Immature natural killer cell (primary cell): ENCODE results near the gene CD164L2. TPM values are rescaled to one million over a fixed set of nuclear protein-coding genes. Genes with fewer than 3 reads are reported as not detected.
"Not testable (repeated sequence)": the region's sequence is repeated elsewhere in the genome, so short reads cannot be mapped to it uniquely, and the experiment has no call there.

Experiments
- DNase-seq, 3 donors: peaks; one replicate each; pipeline ENCODE4 v3.0.0; 2022; ENCODE audit warnings: mixed read lengths in 1 of 3
- H3K27ac Mint-ChIP-seq, 6 donors: one replicate each; pipeline ENCODE4 v1.8.0; 2020; ENCODE audit warnings: mixed read lengths in 6 of 6, mild to moderate bottlenecking in 5 of 6, inconsistent platforms in 4 of 6, moderate library complexity in 3 of 6
- H3K27me3 Mint-ChIP-seq, 3 donors: one replicate each; pipeline ENCODE4 v1.8.0; 2020 to 2021; ENCODE audit warnings: low read depth in 3 of 3, mild to moderate bottlenecking in 3 of 3, mixed read lengths in 3 of 3, moderate library complexity in 3 of 3, inconsistent platforms in 1 of 3
- H3K36me3 Mint-ChIP-seq, 3 donors: one replicate each; pipeline ENCODE4 v1.8.0; 2020; ENCODE audit warnings: mixed read lengths in 3 of 3, inconsistent platforms in 2 of 3, mild to moderate bottlenecking in 2 of 3
- H3K4me1 Mint-ChIP-seq, 2 donors: one replicate each; pipeline ENCODE4 v1.8.0; 2020; ENCODE audit warnings: inconsistent platforms in 2 of 2, mild to moderate bottlenecking in 2 of 2, mixed read lengths in 2 of 2, moderate library complexity in 1 of 2
- H3K4me3 Mint-ChIP-seq, 5 donors: one replicate each; pipeline ENCODE4 v1.8.0; 2020; ENCODE audit warnings: mild to moderate bottlenecking in 5 of 5, mixed read lengths in 5 of 5, inconsistent platforms in 3 of 5, moderate library complexity in 3 of 5
- H3K9me3 Mint-ChIP-seq, 6 donors: one replicate each; pipeline ENCODE4 v1.8.0; 2020; ENCODE audit warnings: mild to moderate bottlenecking in 6 of 6, mixed read lengths in 6 of 6, inconsistent platforms in 4 of 6, moderate library complexity in 3 of 6
- polyA plus RNA-seq, 3 donors: library from polyadenylated mRNA; unstranded; fragments of 300-500 nt; fragmentation: Illumina TruSeq; gene quantifications; one replicate each; pipeline ENCODE4 v1.2.3, GENCODE V29; 2021

CD164L2 gene
- not detected for polyA plus RNA-seq

DNA sequence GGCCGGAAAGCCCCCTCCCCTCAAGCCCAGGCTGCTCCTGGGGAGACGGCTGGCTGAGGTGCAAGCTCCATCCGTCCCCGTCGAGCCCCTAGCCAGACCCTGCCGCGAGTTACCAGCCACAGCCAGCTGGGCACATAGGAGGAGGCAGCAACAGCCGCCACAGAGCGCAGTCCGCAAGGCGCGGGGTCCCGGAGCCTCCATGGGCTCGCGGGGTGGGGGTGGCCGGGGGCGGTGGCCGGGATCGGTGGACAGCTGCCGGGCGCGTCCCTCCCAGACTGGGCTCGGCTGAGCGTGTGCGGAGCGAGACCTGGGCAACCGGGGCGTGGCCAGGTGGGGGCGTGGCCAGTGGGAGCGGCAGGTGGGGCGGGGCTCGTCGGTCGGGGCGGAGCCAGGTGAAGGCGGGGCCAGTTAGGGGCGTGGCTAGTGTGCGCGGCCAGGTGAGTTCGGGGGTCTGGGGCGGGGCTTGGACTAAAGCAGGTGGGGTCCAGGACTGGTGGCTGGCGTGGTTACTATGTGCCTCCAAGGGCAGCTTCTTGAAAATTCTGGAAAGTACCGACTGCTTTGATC lies at the start of gene CD164L2:
Gene CD164L2, minus strand, starts transcription at position 295 of the 567 bp plus-strand sequence. Its CDS starts 94 bp downstream, at position 201.
- DNase-seq, result peak in 1 of 3 donors; percentile 26
- H3K4me3 Mint-ChIP-seq, result no peak within 1 kb of the TSS
- H3K36me3 Mint-ChIP-seq, result no peaks in the 10 kb centered on the region
- no peaks in the 10 kb centered on the region for H3K9me3 Mint-ChIP-seq
- H3K27me3 Mint-ChIP-seq, result peaks cover 2% of the 10 kb centered on the region in 3 donors
- H3K4me1 Mint-ChIP-seq, result no peaks in the 10 kb centered on the region
- no peak within 1 kb of the TSS for H3K27ac Mint-ChIP-seq

DNA sequence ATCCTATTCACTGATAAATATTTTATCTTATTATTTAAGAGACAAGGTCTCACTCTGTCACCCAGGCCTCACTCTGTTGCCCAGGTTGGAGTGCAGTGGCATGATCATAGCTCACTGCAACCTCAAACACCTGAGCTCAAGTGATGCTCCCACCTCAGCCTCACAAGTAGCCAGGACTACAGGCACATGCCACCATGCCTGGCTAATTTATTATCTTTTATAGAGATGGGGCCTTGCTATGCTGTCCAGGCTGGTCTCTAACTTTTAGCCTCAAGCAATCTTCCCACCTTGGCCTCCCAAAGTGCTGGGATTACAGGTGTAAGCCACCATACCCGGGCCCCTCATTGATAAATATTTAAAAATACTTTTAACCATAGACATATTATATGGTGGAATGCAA lies 49.6 kb upstream of the CD164L2 start:
- Mint-ChIP-seq H3K4me1 (peaks cover 86 to 87% of the 10 kb centered on the region in 2 donors), H3K27ac (peak overlapping the region in 3 of 6 donors; percentile 74 to 94 (median 87))
- H3K27me3 Mint-ChIP-seq, H3K4me3 Mint-ChIP-seq, H3K36me3 Mint-ChIP-seq, DNase-seq, H3K9me3 Mint-ChIP-seq: not testable (repeated sequence)

DNA sequence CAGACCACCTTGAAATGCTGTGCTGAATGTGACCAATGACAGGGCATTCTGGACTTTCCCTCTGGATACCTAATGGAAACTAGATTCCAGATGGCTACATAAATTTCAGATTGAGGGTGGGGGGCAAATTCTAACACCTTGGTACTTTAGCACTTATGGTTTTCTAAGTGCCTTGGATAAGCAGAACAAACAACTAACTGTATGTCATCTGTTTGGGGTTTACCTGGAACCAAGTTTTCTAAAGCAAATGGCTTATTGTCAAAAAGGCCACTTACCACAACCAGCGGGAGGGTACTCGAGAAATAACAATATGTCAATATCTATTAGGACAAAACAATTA lies 48.4 kb upstream of the CD164L2 start:
- Mint-ChIP-seq H3K4me3 (peak overlapping the region in 2 of 5 donors; percentile 21 to 60), H3K4me1 (peaks cover 84 to 85% of the 10 kb centered on the region in 2 donors), H3K36me3 (no peaks in the 10 kb centered on the region)

DNA sequence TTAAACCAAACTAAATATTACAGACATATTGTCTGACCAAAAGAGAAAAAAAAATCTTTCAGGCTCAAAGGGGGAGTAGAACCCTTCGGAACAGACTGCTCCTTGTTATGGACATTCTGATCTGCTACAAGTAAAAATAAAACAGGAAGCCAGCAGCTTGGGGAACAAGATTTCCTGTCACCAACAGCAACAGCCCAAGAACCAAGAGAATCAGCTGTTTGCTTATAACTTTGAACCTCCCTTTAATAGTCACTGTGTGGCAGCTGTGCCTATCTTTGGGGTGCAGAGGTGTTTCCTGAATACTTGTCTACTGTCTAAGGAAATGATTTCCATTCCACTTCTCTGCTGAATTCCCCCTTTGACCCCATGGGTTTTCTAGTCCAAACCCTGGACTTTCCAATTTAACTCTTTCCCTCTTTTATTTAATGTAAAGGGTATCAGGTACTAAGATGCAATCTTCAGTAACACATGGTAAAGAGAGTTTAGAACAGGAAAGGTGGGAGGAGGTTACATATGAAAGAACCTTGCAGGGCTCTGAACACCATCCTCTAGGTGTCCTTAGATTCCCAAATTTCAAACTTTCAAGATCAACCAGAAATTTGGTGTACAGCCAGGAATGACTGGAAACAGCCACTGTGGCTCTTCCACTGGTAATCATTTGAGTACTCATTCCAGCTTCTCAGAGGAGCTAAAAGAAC lies 47.9 kb upstream of the CD164L2 start:
- Mint-ChIP-seq H3K4me3 (peak overlapping the region; percentile 60 to 78 (median 69)), H3K27ac (peak overlapping the region; percentile 68 to 92 (median 88)), H3K9me3 (no peaks in the 10 kb centered on the region), H3K4me1 (peaks cover 82 to 83% of the 10 kb centered on the region in 2 donors), H3K27me3 (no peaks in the 10 kb centered on the region), H3K36me3 (peaks cover 1 to 3% (median 3%) of the 10 kb centered on the region in 3 donors)
- DNase-seq, result peak in 2 of 3 donors; percentile 19 to 22

More for the DNA sequence above, 48.4 kb upstream of the CD164L2 start:
- Mint-ChIP-seq H3K9me3 (no peaks in the 10 kb centered on the region), H3K27me3 (no peaks in the 10 kb centered on the region), H3K27ac (peak overlapping the region; percentile 68 to 92 (median 88))
- DNase-seq, result no peak

DNA sequence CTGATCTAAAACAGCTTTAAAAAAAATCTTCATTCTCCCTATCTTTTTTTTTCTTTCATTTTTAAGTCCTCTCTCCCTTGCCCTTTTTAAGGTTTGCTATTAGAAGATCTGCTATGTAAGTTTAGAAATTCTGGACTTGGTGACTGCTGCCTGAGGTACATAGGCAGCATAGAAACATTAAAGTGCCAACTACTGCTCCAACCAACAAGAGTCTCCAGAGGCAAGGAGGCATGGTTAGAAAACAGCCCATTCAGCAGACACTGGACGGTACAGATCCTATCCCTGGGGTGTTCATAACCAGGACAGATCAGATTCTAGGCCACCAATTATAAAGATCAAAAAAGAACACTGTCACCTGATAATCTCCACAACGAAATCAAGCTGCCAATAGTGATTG lies 45.9 kb upstream of the CD164L2 start:
- Mint-ChIP-seq H3K27me3 (no peaks in the 10 kb centered on the region), H3K4me1 (peaks cover 68 to 78% of the 10 kb centered on the region in 2 donors), H3K9me3 (no peaks in the 10 kb centered on the region), H3K36me3 (peaks cover 3 to 5% (median 4%) of the 10 kb centered on the region in 3 donors), H3K27ac (peak overlapping the region; percentile 33 to 78 (median 64)), H3K4me3 (peak overlapping the region; percentile 19 to 61 (median 38))
- no peak for DNase-seq

DNA sequence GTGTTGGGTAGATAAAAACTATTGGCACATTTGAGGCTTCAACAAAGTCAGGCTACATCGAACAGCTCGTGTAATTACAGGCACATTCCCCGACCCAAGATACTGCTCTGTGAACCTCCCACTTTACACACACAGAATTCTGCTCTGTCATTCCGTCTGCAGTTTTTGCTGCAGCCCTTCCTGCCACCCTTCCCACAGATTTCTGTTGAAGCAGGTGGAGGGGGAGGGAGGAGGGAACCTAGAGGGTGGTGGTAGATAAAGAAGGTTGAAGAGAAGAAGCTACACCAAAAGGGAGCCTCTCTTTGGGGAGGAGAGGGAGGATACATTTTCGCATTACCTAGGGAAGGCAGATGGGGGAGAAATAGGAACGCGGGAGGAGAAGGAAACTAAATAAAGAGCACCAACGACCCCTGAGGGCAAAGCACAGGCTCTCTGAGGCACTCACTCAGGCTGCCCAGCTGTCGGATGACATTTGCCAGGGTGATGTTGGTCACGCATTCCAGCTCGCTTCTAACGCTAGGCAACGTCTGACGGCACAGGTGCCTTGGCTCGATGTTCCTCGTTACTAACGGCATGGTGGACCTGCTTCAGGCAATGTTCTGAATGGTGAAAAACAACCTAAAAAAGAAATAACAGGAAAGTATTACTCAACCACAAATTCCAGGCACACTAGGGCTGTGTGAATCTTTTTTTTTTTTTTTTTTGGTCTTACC lies 45.3 kb upstream of the CD164L2 start:
- DNase-seq, result no peak
- peaks cover 65 to 78% of the 10 kb centered on the region in 2 donors for H3K4me1 Mint-ChIP-seq

DNA sequence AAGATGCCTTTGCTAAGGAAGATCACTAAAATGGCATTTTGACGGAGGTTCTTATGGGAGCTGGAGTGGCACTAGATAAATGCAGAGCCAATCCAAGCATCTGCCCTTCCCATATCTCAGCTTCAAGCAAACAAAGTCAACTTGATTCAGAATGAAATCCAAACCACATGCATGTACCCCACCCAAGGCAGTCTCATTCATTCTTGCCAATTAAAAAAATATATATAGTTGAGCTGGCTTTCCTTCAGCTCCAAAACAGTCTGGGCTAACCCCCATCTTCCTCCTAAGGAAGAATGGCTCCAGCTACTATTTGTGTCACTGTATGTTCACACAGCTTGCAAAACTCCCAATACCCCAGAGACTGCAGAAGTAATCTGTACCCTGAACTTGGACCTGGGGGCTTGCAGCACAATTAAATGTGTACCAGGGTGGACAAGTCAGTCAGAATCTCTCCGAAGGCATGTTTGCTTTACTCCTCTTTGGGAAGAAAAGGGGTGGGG lies 44.7 kb upstream of the CD164L2 start:
- Mint-ChIP-seq H3K27ac (peak overlapping the region; percentile 42 to 85 (median 70)), H3K4me3 (peak overlapping the region in 4 of 5 donors; percentile 15 to 38 (median 28)), H3K4me1 (peaks cover 61 to 73% of the 10 kb centered on the region in 2 donors), H3K36me3 (peaks cover 3 to 5% (median 4%) of the 10 kb centered on the region in 3 donors), H3K9me3 (no peaks in the 10 kb centered on the region), H3K27me3 (no peaks in the 10 kb centered on the region)
- no peak for DNase-seq

More for the DNA sequence above, 45.3 kb upstream of the CD164L2 start:
- H3K27me3 Mint-ChIP-seq, result no peaks in the 10 kb centered on the region
- H3K4me3 Mint-ChIP-seq, result peak overlapping the region; percentile 19 to 61 (median 38)
- peak overlapping the region; percentile 42 to 85 (median 70) for H3K27ac Mint-ChIP-seq
- peaks cover 3 to 5% (median 4%) of the 10 kb centered on the region in 3 donors for H3K36me3 Mint-ChIP-seq
- no peaks in the 10 kb centered on the region for H3K9me3 Mint-ChIP-seq

DNA sequence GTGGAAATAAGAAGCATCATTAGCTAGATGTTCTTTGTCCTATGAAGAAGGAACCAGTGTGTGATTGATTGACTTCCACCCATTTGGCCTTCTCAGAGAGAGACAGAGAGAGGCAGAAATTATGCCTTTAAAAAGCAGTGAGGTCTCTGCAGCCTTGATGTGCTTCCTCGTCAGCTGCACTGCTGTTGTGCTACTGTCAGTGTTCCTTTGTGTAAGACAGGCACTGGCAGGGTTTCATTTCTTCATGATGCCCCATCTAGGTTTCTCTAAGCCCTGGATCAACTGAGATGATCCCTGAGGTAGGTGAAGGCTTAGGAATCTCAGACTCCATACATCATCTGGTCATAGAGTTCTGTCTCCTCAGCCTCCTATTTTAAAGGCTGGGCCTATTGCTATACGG lies 44.2 kb upstream of the CD164L2 start:
- DNase-seq, result no peak
- Mint-ChIP-seq H3K4me1 (peaks cover 66 to 78% of the 10 kb centered on the region in 2 donors), H3K4me3 (no peak overlapping the region), H3K36me3 (peaks cover 3 to 5% (median 4%) of the 10 kb centered on the region in 3 donors), H3K9me3 (no peaks in the 10 kb centered on the region), H3K27me3 (no peaks in the 10 kb centered on the region), H3K27ac (peak overlapping the region; percentile 42 to 85 (median 60))

DNA sequence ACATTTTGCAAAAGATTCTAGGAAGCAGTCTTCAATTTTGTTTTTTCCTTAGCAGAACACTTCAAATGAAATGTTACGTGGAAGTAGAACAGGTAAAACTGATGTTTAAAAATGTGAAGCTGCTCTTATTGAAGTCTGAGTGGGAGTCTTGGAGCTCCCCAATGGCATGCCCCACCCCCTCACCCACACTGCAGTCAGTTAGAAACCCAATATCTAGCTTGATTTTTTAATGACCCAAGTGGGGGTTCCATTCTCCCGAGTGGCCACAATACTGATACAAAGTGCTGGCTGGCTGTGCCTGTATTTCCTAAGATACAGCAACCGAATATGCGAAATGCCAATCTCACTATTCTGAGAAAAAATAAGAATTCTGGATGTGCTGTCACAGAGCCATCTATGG lies 40.6 kb upstream of the CD164L2 start:
- Mint-ChIP-seq H3K36me3 (peaks cover 3 to 5% (median 4%) of the 10 kb centered on the region in 3 donors), H3K27me3 (no peaks in the 10 kb centered on the region), H3K27ac (peak overlapping the region in 5 of 6 donors; percentile 18 to 79 (median 41)), H3K4me1 (peaks cover 51 to 68% of the 10 kb centered on the region in 2 donors), H3K9me3 (no peaks in the 10 kb centered on the region), H3K4me3 (no peak overlapping the region)
- no peak for DNase-seq

DNA sequence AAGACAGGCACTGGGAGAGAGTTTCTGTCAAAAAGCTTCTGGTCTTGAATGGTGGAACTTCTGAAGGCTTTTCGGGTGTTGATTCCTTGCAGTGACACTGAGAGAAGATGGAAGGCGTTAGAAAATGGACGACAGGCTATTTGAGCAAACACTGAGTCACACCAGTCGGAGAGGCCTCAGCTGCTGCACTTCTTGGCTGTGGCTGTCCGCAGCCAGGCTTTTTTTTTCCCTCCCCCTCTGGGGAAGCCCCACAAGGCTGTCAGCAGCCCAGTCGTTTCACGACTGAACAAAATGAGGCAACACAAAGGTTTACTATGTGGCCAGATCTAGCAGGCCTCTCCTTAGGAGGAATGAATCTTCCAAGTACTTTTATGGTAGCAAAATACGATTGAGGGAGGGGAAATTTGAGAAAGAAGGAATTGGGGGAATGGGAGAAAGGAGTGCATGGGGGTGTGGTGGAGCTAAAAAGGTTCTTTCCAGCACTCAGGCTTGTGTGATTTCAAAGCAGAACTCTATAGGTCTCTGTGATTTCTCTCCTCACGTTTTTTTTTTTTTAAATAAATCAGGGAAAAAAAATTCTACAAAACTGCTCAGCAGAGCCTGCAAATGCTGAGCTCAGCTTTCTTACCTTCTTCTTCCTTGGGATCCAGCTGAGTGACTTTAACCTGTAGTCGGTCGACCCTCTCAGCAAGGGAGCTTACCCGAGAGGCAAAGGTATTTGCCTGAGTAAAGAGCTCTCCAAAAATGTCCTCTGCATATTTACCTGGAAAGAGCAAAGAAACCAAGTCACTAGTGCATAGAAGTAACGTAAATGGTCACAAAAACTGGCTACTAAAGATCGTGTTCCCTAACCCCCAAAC lies 35.4 kb upstream of the CD164L2 start:
- peak overlapping the region; percentile 36 to 98 (median 84) for H3K27ac Mint-ChIP-seq
- H3K27me3 Mint-ChIP-seq, result peaks cover 0 to 5% (median 0%) of the 10 kb centered on the region in 3 donors
- no peaks in the 10 kb centered on the region for H3K9me3 Mint-ChIP-seq
- peaks cover 50 to 69% of the 10 kb centered on the region in 2 donors for H3K4me1 Mint-ChIP-seq
- DNase-seq, result peak; percentile 30 to 71 (median 44)
- peak overlapping the region in 2 of 5 donors; percentile 36 to 74 for H3K4me3 Mint-ChIP-seq
- peaks cover 13 to 39% (median 18%) of the 10 kb centered on the region in 3 donors for H3K36me3 Mint-ChIP-seq

DNA sequence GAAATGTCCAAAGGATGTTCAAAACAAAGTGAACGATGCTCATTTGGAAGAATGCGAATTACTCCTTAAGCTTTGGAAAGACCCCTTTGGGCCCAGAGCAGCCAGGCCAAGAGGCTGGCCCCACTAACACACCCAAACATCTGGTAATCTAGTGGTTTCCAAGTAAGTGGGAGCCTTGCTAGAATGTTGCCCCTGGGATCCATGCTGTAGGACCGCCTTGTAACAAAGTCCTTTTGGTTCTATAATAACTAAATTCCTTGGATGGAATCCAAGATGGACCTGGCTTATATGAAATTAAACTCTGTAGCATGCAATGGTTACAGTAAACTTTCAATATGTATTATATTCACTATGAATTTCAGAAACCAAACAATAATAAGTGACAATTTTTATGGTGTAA lies 34.6 kb upstream of the CD164L2 start:
- H3K27me3 Mint-ChIP-seq, result peaks cover 0 to 5% (median 0%) of the 10 kb centered on the region in 3 donors
- H3K4me1 Mint-ChIP-seq, result peaks cover 49 to 66% of the 10 kb centered on the region in 2 donors
- peaks cover 17 to 46% (median 24%) of the 10 kb centered on the region in 3 donors for H3K36me3 Mint-ChIP-seq
- H3K27ac Mint-ChIP-seq, result peak overlapping the region in 5 of 6 donors; percentile 52 to 98 (median 84)
- DNase-seq, result no peak
- no peak overlapping the region for H3K4me3 Mint-ChIP-seq
- no peaks in the 10 kb centered on the region for H3K9me3 Mint-ChIP-seq

DNA sequence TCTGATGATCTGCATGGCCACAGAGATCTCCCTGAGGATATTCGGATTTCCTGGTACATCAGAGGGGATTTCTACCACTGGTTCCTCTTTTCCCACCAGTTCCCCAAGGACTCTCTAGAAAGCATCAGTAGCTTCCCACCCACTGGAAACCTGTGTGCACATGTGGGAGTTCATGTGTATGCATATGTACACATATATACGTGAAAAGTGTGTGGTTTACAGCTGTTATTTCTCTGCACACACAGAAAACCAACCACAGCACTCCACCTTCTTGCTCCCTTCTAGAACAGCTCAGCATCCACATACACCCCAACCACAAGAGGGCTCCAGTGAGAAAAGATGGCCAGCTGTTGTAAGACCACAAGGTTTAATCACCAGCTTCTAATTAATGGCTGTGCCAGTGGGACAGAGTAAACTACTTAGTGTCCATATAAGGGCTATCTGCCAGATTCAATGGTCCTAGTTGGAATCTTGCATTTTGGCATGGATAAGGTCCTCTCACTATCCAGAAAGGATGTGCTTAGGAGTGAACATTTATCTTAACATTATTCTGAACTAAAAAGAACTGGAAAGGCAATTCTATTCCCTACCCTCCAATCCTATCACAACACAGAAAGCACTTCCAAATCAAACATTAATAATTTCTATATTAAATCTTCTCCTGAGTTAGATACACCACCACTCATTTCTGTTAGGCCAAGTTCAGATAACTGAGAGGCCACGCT lies 33.4 kb upstream of the CD164L2 start:
- H3K36me3 Mint-ChIP-seq, result peaks cover 17 to 50% (median 24%) of the 10 kb centered on the region in 3 donors
- H3K9me3 Mint-ChIP-seq, result no peaks in the 10 kb centered on the region
- peaks cover 38 to 55% of the 10 kb centered on the region in 2 donors for H3K4me1 Mint-ChIP-seq
- DNase-seq, result peak; percentile 57 to 73 (median 67)
- peaks cover 0 to 5% (median 0%) of the 10 kb centered on the region in 3 donors for H3K27me3 Mint-ChIP-seq
- H3K4me3 Mint-ChIP-seq, result peak overlapping the region in 1 of 5 donors; percentile 47
- peak overlapping the region; percentile 23 to 85 (median 49) for H3K27ac Mint-ChIP-seq
